Measurements from ENCODE around the gene CCDC57.

CCDC57 gene

DNA sequence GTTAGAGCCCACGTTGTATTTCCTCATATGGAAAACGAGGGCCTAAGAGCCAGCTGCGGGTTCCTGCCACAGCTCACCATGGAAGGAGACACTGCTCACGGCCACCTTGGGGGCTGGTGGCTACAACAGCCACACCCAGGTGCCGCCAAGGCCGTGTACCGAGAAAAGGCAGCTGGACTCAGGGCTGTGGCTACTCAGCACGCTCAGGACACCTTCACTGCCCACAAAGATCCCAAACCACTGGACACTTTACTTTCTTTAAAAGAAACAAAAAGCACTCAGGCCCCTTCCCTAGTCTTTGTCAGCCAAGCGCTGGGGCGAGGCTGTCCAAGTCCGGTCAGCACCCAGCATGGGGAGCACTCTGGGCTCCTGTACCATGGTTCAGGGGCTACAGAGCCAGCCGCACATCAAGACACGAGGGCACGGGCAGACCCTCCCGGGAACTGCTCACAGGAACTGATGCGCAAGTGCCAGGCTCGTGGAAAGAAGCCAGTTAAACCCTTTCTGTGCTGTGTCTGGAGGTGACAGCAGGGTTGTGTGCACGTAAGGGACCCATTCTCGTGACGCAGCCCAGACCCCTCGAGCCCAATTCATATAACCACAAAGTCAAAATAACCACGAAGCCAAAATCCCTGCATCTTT lies 34.7 kb upstream of the CCDC57 start:
- DNase-seq: no peak
- in situ Hi-C loops (cut with HindIII; ENCODE audit: low pct_ligation_motif_present, low pct_unique_long_range_greater_than_20kb, low sequenced_read_pairs): no loop called here

DNA sequence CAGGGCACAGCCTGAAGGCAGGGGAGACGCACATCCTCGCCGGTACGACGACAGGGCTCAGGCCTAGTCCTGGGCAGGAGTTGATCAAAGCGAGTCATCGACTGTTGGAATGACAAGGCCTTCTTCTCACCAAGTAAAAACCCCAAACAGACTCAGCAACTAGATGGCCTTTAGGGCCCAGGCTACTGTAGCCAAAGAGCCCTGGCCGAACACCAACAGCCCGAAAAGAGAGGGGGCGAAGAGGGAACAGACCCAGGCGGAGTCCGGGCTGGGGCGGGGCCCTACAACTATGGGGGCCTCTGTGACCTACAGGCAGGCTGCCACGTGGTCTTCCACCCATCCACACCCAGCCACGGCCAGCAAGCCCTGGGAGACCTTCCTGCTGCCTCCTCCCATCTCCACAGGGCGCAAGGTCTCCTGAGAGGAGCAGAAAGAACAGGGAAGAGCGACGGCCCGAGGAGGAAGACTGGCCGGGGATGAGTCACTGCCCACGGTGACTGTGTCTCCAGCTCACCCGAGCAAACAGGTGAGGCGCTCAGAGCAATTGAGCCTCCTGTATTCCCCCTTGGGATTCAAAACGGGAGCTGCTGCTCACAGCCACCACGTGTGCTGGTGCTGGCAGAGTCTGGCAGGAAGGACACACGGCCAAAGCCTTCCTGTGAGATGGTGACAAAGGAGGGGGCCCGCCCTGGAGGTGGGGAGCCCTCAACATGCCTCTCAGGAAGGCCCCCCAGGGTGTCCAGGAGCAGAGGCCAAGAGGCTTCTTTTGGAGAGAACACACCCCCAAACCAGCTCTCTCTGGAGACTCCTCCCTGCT lies 33.9 kb upstream of the CCDC57 start:
- peak; percentile 71 for DNase-seq
- in situ Hi-C loops (cut with HindIII; ENCODE audit: low pct_ligation_motif_present, low pct_unique_long_range_greater_than_20kb, low sequenced_read_pairs): no loop called here

DNA sequence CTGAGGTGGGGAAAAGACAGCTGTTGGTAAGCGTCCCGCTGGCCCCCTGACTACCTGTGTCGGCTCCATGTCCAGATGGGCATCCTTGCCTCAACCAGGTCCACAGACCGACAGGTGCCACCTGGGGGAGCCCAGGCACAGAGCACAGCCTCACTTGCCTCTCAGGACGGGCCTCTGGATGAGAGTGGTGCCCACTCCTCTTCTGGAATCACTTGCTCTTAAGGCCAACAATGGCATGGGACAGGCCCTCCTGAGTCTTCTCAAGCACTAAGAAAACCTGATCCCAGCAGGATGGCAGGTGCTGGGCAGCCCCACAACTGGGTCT lies 33.4 kb upstream of the CCDC57 start:
- no peak for DNase-seq
- in situ Hi-C loops (cut with HindIII; ENCODE audit: low pct_ligation_motif_present, low pct_unique_long_range_greater_than_20kb, low sequenced_read_pairs): no loop called here

DNA sequence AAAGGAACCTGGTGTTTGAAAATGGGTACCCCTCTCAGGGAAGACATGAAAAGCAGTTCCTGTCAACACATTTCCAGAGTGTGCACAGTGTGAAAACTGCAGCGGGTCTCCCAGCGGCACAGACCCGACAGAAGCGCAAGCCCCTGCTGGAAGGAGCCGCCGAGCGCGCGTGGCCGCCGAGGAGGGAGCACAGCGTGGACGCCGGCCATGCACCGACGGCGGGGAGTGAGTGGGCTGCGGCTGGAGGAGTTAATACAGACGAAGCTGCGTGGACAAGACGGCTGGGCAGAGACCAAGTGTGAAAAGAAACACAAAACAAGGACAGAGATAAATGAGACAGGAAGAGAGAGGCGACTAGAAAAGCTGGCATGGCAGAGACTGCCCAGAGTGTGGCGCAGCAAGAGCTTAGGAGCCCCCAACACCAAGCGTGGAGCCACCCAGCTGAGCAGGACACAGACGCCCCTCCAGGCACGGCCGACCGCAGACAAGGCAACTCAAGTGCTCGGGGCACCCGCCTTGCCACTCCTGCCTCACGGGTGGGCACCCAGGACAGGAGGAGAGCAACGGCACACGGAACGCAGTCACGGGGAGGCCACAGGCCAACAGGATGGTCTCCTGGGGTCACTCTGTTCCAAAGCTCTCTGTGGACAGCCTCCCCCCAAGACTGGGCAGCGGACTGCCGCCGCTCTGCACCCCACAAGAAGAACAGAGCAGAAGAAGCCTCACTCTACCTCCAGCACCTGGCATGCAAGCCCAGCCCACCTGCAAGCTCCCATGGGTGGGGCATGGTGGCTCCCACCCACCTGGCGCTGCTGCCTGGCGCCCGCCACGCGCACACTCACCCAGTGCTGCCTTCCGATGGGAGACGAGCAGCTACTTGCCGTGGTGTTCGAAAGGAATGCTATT lies 32.7 kb upstream of the CCDC57 start:
- in situ Hi-C loops (cut with HindIII; ENCODE audit: low pct_ligation_motif_present, low pct_unique_long_range_greater_than_20kb, low sequenced_read_pairs): no loop called here
- DNase-seq: no peak

DNA sequence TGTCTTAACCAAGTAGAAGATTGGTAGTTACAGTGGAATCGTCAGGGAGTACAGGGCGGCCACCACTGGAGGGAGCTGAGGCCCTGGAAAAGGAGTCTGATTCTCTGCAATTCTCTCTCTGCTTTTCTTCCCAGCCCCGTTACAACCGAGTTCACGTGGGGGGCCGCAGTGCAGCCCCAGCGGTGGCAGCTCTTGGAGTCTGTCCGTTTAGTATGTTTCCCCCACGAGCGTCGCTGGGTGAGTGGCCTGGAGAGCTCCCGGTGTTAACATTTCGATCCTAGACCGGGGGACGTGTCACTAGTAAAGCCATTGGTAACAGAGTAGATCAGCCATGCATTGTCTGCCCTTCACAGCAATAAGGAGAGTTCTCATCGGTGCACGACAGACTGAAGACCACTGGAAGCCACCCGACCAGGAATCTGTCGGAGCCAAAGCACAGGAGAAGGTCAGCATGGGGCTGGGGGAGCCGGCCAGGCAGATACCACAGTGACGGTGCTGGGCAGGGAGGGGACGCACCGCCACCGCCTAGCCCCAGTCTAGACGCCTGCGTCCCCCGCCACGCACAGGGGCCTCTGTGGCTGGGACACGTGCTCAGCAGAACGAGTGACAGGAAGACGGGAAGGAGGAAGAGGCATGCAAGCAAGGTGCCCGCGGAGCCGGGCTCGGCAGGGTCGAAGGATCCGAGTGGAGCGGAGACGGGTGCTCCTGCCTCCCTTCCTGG lies 31.9 kb upstream of the CCDC57 start:
- DNase-seq: peak; percentile 25
- in situ Hi-C loops (cut with HindIII; ENCODE audit: low pct_ligation_motif_present, low pct_unique_long_range_greater_than_20kb, low sequenced_read_pairs): no loop called here

DNA sequence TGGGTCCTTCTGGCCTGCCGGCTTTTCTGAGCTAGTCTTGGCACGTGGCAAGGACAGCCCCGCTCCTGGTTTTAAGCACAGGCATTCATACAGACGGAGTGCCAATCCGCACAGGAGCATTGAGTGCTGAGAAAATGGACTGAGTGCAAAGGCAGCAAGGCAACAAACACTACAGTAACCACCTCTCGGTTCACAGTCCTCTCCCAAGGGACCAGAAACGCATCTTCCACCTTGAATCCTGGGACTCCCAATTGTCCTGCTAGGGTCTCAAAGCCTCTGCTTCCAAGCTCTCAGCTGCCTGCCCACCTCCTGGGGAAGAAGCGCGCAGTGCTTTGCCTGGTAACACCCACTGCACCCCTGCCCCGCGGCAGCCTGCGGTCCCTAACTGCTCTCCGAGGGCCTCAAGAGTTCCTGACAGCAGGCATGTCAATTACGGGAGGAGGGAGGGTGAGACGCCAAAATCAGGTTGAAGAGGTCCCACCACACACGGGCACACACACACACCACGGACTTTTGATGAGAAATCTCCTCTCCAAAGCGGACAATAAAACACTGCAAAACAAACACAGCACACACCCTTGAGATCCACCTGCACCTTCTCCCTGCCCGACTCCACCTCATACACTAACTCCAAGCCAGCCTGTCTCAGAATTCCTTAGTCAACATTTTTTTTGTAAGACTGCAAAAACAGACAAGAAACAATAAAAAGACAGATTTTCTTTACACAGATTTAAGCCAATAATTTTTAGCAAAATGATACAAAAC lies 31.2 kb upstream of the CCDC57 start:
- in situ Hi-C loops (cut with HindIII; ENCODE audit: low pct_ligation_motif_present, low pct_unique_long_range_greater_than_20kb, low sequenced_read_pairs): no loop called here

DNA sequence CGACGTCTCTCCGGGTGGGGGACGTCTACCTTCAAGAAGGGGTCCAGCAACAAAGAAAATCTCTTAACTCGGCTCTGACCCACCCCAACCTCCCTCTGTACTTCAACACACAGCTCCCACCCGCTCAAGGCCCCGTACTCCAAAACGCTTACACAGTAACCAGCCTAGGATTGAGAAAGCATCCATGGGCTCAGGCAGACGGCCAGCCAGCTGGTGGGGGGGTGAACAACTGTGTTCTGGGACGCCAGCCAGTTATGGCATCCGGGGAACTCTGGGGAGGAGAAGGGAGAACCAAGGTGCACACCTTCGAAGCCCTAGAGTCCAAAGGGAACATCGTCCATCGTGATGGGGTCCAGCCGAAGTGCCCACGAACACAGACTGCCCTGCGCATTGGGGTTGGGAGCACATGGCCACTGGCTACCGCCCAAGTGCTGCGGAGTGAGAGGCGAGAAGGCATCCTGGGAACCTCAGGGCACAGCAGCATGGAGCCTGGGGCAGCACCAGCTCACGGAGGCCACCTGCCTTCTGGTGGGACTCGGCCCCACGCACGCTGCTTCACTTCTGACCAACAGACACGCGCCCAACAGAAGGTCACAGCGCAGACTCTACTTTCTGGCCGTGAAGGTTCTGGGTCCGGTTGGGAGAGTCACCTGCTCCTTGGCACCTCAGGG lies 30.5 kb upstream of the CCDC57 start:
- no peak for DNase-seq
- in situ Hi-C loops (cut with HindIII; ENCODE audit: low pct_ligation_motif_present, low pct_unique_long_range_greater_than_20kb, low sequenced_read_pairs): no loop called here

More for the DNA sequence above, 31.2 kb upstream of the CCDC57 start:
- DNase-seq: no peak

DNA sequence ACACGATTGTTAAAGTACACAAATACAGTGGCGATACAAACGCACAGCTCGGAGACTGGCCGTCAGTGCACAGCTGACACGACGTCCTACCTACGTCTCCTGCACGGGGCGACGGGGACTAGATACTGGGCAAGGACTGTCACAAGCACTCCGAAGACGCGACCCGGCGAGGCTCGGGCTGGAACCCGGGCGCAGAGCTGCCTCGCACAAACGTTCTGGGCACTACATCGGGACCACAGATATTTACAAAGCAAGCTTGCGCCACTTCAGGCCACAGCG lies 30.0 kb upstream of the CCDC57 start:
- in situ Hi-C loops (cut with HindIII; ENCODE audit: low pct_ligation_motif_present, low pct_unique_long_range_greater_than_20kb, low sequenced_read_pairs): no loop called here
- no peak for DNase-seq

DNA sequence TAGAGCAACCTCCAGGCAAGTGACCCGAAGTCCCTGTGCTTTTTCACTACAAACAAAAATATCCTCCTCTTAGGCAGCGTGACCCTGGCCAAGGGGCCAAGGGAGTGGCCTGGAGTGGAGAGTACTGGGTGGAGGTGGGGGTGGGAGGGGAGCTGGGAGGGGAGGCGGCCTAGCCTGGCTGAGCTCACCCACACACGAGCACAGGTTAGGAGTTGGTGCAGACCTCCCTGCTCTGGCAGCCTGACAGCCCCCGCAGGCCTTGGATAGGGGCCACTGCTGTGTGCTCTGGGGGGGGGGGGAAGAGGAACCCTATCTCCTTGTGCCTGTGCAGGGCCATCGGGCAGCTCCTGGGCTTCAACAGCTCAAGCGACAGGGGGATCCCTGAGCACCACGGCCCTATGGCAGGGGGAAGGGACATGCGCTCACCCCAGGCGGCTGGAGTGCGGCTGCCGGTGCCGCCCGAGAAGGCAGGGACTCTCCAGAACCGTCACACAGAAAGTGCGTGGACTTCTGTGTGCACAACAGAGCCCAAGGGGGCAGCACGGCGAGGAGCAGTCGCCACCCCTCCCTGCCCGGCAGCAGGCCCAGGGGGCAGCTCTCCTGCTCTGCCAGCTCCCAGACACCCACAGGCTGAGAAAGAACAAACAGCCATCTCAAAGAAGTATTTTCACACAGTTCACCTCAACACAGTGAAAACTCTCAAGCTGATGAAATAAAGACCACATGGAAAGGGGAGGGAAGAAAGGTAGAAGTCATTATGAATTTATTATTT lies 29.5 kb upstream of the CCDC57 start:
- in situ Hi-C loops (cut with HindIII; ENCODE audit: low pct_ligation_motif_present, low pct_unique_long_range_greater_than_20kb, low sequenced_read_pairs): no loop called here
- no peak for DNase-seq

DNA sequence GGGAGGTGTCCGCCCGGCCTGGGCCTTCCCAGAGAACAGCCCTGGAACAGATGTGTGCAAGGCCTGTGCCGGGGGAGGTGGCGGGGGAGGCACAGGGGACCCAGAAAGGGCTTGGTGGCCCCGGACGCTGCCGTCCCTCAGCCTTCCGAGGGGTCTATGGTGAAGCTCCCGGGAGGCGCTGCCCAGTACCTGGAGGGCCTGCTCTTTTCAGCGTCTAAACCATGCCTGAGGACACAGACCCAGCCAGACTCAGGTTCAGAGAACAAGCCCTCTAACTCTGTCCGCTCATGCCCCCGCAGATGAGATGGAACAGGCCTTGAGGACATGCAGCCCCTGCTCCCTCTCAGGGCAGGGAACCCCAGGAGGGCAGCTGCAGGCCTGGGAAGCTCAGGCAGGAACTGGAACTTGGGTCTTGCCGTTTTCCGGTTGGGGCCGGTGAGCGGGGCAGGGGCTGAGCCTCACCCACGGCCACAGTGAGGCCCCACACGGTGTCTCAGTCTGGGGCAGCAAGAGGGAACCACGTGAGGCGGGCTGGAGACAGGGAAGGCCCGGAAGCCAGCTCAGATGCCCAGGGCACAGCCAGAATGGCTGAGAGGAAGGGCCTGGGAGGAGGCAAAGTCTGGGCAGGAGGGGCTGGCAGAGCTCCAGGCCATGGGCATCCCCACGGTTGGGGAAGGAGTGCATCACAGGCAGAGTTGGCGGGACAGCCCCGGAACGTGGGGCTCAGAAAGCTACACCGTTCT lies 28.7 kb upstream of the CCDC57 start:
- no peak for DNase-seq
- in situ Hi-C loops (cut with HindIII; ENCODE audit: low pct_ligation_motif_present, low pct_unique_long_range_greater_than_20kb, low sequenced_read_pairs): no loop called here

DNA sequence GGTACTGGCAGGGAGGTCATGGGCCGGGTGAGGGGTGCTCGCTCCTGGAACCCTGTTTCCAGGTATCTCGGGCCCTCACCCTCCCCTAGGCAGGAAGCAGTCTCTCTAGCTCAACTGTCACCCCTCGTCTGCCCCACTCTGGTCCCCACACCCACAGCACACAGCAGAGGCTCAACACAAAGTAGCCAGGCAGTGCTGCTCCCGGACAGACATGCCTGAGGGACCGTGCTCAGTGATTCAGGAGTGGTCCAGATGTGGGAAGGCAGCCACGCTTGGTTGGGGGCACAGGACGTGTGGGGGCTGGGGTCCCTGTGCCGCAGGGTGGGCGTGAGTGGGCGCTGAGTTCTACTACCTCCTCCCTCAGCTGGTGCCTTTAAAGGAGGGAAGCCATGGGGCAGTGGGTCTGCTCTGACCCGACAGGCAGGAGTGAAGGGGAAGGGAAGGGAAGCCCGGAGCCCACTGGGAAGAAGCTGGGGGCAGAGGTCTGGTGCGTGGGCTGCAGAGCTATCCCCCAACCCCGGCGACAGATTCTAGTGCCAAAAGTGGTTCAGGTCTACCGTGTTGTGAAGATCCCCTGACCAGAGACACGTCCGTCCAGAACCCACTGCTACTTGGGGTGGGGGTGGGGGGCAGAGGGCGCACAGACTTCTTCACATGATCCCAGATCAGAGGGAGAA lies 28.0 kb upstream of the CCDC57 start:
- in situ Hi-C loops (cut with HindIII; ENCODE audit: low pct_ligation_motif_present, low pct_unique_long_range_greater_than_20kb, low sequenced_read_pairs): no loop called here

DNA sequence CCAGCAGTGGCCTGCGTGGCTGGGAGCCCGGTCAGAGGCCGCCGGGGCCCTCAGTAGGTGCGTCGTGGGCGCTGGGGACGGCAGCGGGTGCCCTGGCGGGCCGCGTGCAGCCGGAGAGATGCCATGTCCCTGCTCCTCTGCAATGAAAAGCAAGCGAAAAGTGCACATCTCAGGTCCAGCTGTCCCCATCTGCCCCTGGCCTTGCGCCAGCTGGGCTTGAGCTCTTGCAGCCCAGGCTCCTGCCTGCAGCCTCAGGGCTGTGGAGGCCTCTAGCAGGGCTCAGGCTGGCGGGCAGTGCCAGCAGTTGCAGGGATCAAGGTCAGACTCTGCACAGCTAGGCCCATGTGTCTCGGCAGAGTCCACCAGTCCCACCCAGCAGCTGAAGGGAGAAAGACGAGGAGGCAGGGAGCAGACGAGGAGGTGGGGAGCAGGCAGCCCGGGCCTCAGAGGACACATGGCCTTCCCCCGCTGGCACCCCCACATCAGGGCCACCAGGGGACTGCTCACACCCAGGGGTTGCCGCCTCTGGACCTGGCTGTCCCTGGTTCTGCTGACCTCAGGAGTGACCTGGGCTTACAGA lies 27.4 kb upstream of the CCDC57 start:
- in situ Hi-C loops (cut with HindIII; ENCODE audit: low pct_ligation_motif_present, low pct_unique_long_range_greater_than_20kb, low sequenced_read_pairs): no loop called here
- no peak for DNase-seq

More for the DNA sequence above, 28.0 kb upstream of the CCDC57 start:
- DNase-seq: no peak

DNA sequence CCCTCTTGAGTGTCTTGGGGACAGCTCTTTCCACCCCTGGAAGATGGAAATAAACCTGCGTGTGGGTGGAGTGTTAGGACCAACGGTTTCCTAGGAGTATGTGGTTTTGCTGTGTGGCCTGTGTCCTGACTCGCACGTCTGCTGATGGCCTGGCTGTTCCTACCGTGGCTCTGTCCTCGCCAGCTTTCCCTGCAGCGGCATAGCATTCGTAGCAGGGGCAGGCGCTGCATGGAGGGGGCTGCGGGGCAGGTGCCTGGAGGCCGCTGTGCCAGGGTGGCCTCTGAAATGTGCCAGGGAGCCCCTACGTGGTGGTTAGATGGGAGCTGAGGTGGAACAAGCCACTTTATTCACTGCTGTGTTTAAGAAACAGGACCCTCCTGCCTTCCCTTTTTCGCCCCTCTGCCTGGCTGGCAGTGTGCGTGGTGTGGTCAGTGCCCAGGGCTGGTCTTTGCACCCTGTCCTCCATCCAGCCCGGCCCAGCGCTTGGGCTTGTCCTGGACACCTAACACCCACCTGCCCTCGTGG lies 26.8 kb upstream of the CCDC57 start:
- no peak for DNase-seq
- in situ Hi-C loops (cut with HindIII; ENCODE audit: low pct_ligation_motif_present, low pct_unique_long_range_greater_than_20kb, low sequenced_read_pairs): no loop called here

DNA sequence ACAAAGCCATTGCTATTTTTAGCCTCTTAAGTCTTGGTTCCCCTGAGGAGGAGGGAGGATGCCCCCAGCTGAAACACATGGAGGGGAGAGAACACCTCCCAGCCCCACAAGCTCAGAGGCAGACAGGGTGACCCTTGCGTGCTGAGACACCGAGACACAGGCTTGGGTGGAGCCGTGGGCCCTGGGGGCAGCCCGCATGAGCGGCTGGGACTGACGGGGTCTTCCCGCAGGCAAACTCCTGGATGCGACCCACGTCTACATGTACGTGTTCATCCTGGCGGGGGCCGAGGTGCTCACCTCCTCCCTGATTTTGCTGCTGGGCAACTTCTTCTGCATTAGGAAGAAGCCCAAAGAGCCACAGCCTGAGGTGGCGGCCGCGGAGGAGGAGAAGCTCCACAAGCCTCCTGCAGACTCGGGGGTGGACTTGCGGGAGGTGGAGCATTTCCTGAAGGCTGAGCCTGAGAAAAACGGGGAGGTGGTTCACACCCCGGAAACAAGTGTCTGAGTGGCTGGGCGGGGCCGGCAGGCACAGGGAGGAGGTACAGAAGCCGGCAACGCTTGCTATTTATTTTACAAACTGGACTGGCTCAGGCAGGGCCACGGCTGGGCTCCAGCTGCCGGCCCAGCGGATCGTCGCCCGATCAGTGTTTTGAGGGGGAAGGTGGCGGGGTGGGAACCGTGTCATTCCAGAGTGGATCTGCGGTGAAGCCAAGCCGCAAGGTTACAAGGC lies 26.0 kb upstream of the CCDC57 start:
- in situ Hi-C loops (cut with HindIII; ENCODE audit: low pct_ligation_motif_present, low pct_unique_long_range_greater_than_20kb, low sequenced_read_pairs): no loop called here

More for the DNA sequence above, 26.0 kb upstream of the CCDC57 start:
- no peak for DNase-seq

All from ACHN (cell line).